ENCODE results near the gene PRDM16. TPM values are rescaled to one million over a fixed set of nuclear protein-coding genes. Genes with fewer than 3 reads are reported as not detected.

The PRDM16 gene
- total RNA-seq, 1 donor from 2014 or later, result 5.6 TPM

GRCh38 chr1:3094863-3095780 lies 26.1 kb downstream of the PRDM16 start:
- DNase-seq (ENCODE audit: low read depth), result no peak
- Histone ChIP-seq H3K4me3 (ENCODE audit: low read depth, low read length) (no peak overlapping the region), H3K27me3 (ENCODE audit: control insufficient read depth, insufficient read depth, low read length) (peaks cover 2% of the 10 kb centered on the region), H3K36me3 (ENCODE audit: control insufficient read depth, insufficient read depth, low read length) (no peaks in the 10 kb centered on the region)
- no peak for TF ChIP-seq CTCF (IDR thresholded peaks at IDR 0.05; ENCODE audit: insufficient read depth, low read length, poor library complexity, severe bottlenecking)

GRCh38 chr1:3096345-3096744 lies 27.3 kb downstream of the PRDM16 start:
- Histone ChIP-seq H3K4me3 (ENCODE audit: low read depth, low read length) (no peak overlapping the region), H3K27me3 (ENCODE audit: control insufficient read depth, insufficient read depth, low read length) (peaks cover 2% of the 10 kb centered on the region), H3K36me3 (ENCODE audit: control insufficient read depth, insufficient read depth, low read length) (no peaks in the 10 kb centered on the region)
- DNase-seq (ENCODE audit: low read depth), result no peak
- no peak for TF ChIP-seq CTCF (IDR thresholded peaks at IDR 0.05; ENCODE audit: insufficient read depth, low read length, poor library complexity, severe bottlenecking)

DNA sequence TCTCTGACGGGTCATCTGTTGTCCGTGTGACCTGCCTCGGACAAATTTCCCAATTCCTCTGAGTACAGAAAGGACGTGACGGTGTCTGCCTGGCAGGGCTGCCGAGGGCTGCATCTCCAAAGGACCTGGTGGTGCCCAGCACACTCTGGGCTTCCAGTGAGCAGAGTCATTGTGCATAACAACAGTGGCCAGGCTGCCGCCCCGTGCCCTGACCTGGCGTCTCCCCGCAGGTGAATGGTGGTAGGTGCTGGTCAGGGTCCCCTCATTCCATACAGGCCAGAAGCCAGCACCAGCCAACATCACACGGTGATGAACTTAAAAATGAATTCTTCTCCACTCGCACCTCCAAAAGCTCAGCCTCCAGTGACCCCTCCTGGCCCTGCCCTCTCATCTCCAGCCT lies 28.2 kb downstream of the PRDM16 start:
- TF ChIP-seq CTCF (IDR thresholded peaks at IDR 0.05; ENCODE audit: insufficient read depth, low read length, poor library complexity, severe bottlenecking), result no peak
- Histone ChIP-seq H3K4me3 (ENCODE audit: low read depth, low read length) (no peak overlapping the region), H3K27me3 (ENCODE audit: control insufficient read depth, insufficient read depth, low read length) (peaks cover 2% of the 10 kb centered on the region)

DNA sequence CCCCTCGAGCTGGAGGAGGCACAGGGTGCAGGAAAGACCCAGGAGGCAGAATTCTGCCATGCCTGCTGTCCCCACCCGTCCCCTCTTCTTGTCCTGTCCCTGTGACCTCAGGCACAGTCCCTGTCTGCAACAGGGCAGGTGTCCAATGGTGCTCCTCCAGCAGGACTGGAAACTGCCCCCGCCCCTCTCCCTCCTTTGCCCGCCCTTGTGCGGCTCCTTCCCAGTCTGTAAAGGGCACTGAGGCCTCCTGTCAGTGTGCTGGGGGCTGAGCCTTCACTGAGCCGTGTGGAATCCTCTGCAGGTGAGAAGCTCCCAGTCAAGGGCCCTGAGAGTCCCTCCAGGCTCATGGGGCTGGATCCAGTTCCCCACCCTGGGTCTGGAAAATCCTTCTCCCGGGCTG lies 28.9 kb downstream of the PRDM16 start:
- H3K36me3 ChIP-seq (ENCODE audit: control insufficient read depth, insufficient read depth, low read length), result no peaks in the 10 kb centered on the region
- TF ChIP-seq CTCF (IDR thresholded peaks at IDR 0.05; ENCODE audit: insufficient read depth, low read length, poor library complexity, severe bottlenecking), result no peak
- no peaks in the 10 kb centered on the region for H3K27me3 ChIP-seq (ENCODE audit: control insufficient read depth, insufficient read depth, low read length)
- H3K4me3 ChIP-seq (ENCODE audit: low read depth, low read length), result no peak overlapping the region
- DNase-seq (ENCODE audit: low read depth), result no peak

More for the DNA sequence above, 28.2 kb downstream of the PRDM16 start:
- no peak for DNase-seq (ENCODE audit: low read depth)
- no peaks in the 10 kb centered on the region for H3K36me3 ChIP-seq (ENCODE audit: control insufficient read depth, insufficient read depth, low read length)

DNA sequence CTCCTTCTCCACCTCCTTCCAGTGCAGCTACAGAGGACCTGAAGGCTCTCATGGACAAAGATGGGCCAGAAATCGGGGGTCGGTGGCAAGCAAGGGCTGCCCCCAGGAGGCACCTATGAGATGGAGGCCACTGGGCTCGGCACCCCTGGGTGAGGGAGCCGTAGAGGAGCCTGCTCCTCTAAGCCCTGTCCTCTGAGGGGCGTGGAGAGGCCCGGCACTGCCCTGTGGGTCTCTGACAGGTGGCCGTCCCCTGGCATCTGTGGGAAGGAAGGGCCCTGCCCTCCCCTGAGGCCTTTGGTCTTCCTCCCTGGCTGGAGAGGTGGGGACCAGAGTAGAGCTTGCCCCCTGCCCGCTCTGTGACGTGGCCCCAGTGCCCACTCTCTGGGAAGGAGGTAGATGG lies 30.9 kb downstream of the PRDM16 start:
- DNase-seq (ENCODE audit: low read depth), result no peak
- peaks cover under 1% of the 10 kb centered on the region for H3K27me3 ChIP-seq (ENCODE audit: control insufficient read depth, insufficient read depth, low read length)
- no peak for TF ChIP-seq CTCF (IDR thresholded peaks at IDR 0.05; ENCODE audit: insufficient read depth, low read length, poor library complexity, severe bottlenecking)
- no peaks in the 10 kb centered on the region for H3K36me3 ChIP-seq (ENCODE audit: control insufficient read depth, insufficient read depth, low read length)
- no peak overlapping the region for H3K4me3 ChIP-seq (ENCODE audit: low read depth, low read length)

Data from kidney epithelial cell (primary cell).